ENCODE data around the gene OTOF. TPM values are rescaled to one million over a fixed set of nuclear protein-coding genes. Genes with fewer than 3 reads are reported as not detected.

The OTOF gene
- total and polyA plus RNA-seq, 9 of the 15 experiments (the other 6 are each of a cell fraction or from before 2014, with no cell fraction given), result 0.03 to 0.11 (median 0.06) TPM; not detected in 5

DNA sequence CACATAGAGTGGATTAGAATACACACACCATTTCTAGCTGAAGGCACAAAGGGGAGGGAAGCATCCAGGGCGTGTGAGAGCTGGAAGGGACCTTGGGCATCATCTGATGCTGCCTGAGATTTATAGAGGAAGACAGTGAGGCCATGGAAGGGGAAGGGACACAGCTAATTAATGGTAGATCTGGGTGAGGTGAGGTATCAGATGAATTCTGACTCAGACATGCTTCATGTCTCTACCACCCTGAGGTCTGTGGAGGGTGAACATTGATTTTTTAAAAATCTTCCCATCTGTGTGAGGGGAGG is 42.2 kb upstream of the OTOF start:
- ATAC-seq, result no peak
- Histone ChIP-seq H3K9me1 (ENCODE audit: control insufficient read depth, insufficient read depth, low read length) (no peaks in the 10 kb centered on the region), H2AFZ (ENCODE audit: low read depth, low read length) (no peak overlapping the region), H3K27me3 (ENCODE audit: control insufficient read depth in 2 of 2, insufficient read depth in 2 of 2, low read length in 2 of 2) (peaks cover 26 to 76% of the 10 kb centered on the region in 2 experiments), H3K27ac (ENCODE audit: extremely low read depth, low read depth, low read length) (no peak overlapping the region), H3K36me3 (ENCODE audit: control insufficient read depth, insufficient read depth, low read length) (no peaks in the 10 kb centered on the region), H3K9ac (ENCODE audit: insufficient read depth in 1 of 2, low read depth in 2 of 2, low read length in 2 of 2) (no peak overlapping the region), H3K4me1 (replicated peaks in 1 of 2; ENCODE audit: control insufficient read depth in 2 of 2, insufficient read depth in 2 of 2, low read length in 2 of 2) (peaks cover 3 to 6% of the 10 kb centered on the region in 2 experiments; a peak in 2 of 5 replicates), H4K20me1 (replicated peaks; ENCODE audit: control insufficient read depth, insufficient read depth, low read length) (no peaks in the 10 kb centered on the region), H3K4me2 (ENCODE audit: insufficient read depth, low read length) (no peak overlapping the region), H3K79me2 (ENCODE audit: control insufficient read depth, insufficient read depth, low read length) (no peaks in the 10 kb centered on the region), H3K9me3 (replicated peaks; ENCODE audit: control insufficient read depth, insufficient read depth, low read depth, low read length) (no peaks in the 10 kb centered on the region), H3K4me3 (no peak overlapping the region)
- no peak for TF ChIP-seq ZNF436 (CRISPR knock-in tag; IDR thresholded peaks at IDR 0.05)
- TF ChIP-seq CREB1 (IDR thresholded peaks at IDR 0.05), result no peak
- TF ChIP-seq CREB1 (CRISPR knock-in tag; IDR thresholded peaks at IDR 0.05), result no peak
- no peak for TF ChIP-seq PCBP2 (IDR thresholded peaks at IDR 0.05; ENCODE audit: low read depth, low read length, poor library complexity, severe bottlenecking)
- TF ChIP-seq PTTG1 (tag; IDR thresholded peaks at IDR 0.05; ENCODE audit: low read depth), result no peak
- no peak for TF ChIP-seq ZNF175 (CRISPR knock-in tag; IDR thresholded peaks at IDR 0.05; ENCODE audit: low read depth)
- no peak for TF ChIP-seq FOXP1 (CRISPR knock-in tag; IDR thresholded peaks at IDR 0.05)
- no peak for TF ChIP-seq PTBP1 (IDR thresholded peaks at IDR 0.05; ENCODE audit: low read depth, low read length)
- TF ChIP-seq NR1H2 (CRISPR knock-in tag; IDR thresholded peaks at IDR 0.05), result no peak
- no peak for TF ChIP-seq SAFB (IDR thresholded peaks at IDR 0.05; ENCODE audit: borderline replicate concordance, low read depth, low read length)
- no peak for TF ChIP-seq RNF2 (IDR thresholded peaks at IDR 0.05)
- TF ChIP-seq ZNF316 (IDR thresholded peaks at IDR 0.05), result no peak
- ChIA-PET POLR2A (no interaction called here), CTCF (ENCODE audit: low intra/inter-chr PET ratio) (interaction anchor here (3.9 kb wide), 1 partner anchor 57 kb away, joined by 31 read pairs; no protein-coding TSS in a partner anchor)
- 14% methylated on average over 1 of the region's 1 CpG for WGBS (ENCODE audit: insufficient coverage, low coverage, missing lambda C conversion rate)
- no TSS peak for BruUV-seq (replicated peaks)
- no peak for FAIRE-seq
- intact Hi-C loops (cut with micrococcal nuclease), result loop anchor here (2.0 kb wide), 1 partner anchor 35 kb away; no protein-coding TSS in a partner anchor
- DNase-seq (ENCODE audit: extremely low read depth in 1 of 4, low spot score in 3 of 4), result no peak
- in situ Hi-C loops (cut with MboI), result no loop called here
